HG02852 (cell line): ENCODE data around the gene ACTR1B.
"Not testable (repeated sequence)": the region's sequence is repeated elsewhere in the genome, so short reads cannot be mapped to it uniquely, and the experiment has no call there.

ENCODE experiments used
- ATAC-seq: cut with Tn5 transposase; IDR thresholded peaks from one replicate; pipeline ENCODE4 v1.9.1; 2021; ENCODE audit warnings: mild to moderate bottlenecking, moderate library complexity; ENCODE audit not compliant: unreplicated experiment

The ACTR1B gene

GRCh38 chr2:97618939-97619827 lies 44.7 kb downstream of the ACTR1B start:
- not testable (repeated sequence) for ATAC-seq

GRCh38 chr2:97617911-97618310 lies 45.9 kb downstream of the ACTR1B start:
- no peak for ATAC-seq

- ATAC-seq = not testable (repeated sequence)
Measured at GRCh38 chr2:97615746-97616145, 48.1 kb downstream of the ACTR1B start.

- ATAC-seq = not testable (repeated sequence)
Measured at GRCh38 chr2:97611895-97612294, 51.9 kb downstream of the ACTR1B start.

GRCh38 chr2:97608745-97609144 lies 55.1 kb downstream of the ACTR1B start:
- not testable (repeated sequence) for ATAC-seq
